Activated gamma-delta T cell treated with Interleukin-2 at 50 U/mL for 16 hours (primary cell): ENCODE measurements around the gene SUCNR1.
A peak's percentile ranks its signal among the peaks of the same experiment; 100 is the strongest.
"Not testable (repeated sequence)": the region's sequence is repeated elsewhere in the genome, so short reads cannot be mapped to it uniquely, and the experiment has no call there.

Experiments used
- DNase-seq: peaks from one replicate; pipeline ENCODE4 v3.0.0-alpha.2; 2020

The SUCNR1 gene

GRCh38 chr3:151873398-151873797, at the start of gene SUCNR1:
SUCNR1 (plus strand) TSS chr3:151873643; CDS start chr3:151879893, 6,250 bp downstream.
- DNase-seq, result no peak

- DNase-seq, result no peak
Observed at GRCh38 chr3:151827816-151828215, 45.6 kb upstream of the SUCNR1 start.

- DNase-seq, result no peak
Observed at GRCh38 chr3:151835751-151836525, 37.5 kb upstream of the SUCNR1 start.

GRCh38 chr3:151837057-151837456, 36.4 kb upstream of the SUCNR1 start:
- DNase-seq, result no peak

- DNase-seq, result peak; percentile 37
Observed at GRCh38 chr3:151838574-151839312, 34.7 kb upstream of the SUCNR1 start.

- DNase-seq, result no peak
Observed at GRCh38 chr3:151839313-151839631, 34.2 kb upstream of the SUCNR1 start.

GRCh38 chr3:151841801-151842200, 31.6 kb upstream of the SUCNR1 start:
- DNase-seq, result no peak

- DNase-seq, result no peak
Observed at GRCh38 chr3:151843275-151843674, 30.2 kb upstream of the SUCNR1 start.

GRCh38 chr3:151845306-151845905, 28.0 kb upstream of the SUCNR1 start:
- DNase-seq, result no peak

GRCh38 chr3:151850065-151850464, 23.4 kb upstream of the SUCNR1 start:
- DNase-seq, result not testable (repeated sequence)

GRCh38 chr3:151852074-151852811, 21.2 kb upstream of the SUCNR1 start:
- DNase-seq, result no peak

GRCh38 chr3:151856118-151856517, 17.3 kb upstream of the SUCNR1 start:
- DNase-seq, result no peak

GRCh38 chr3:151856641-151857040, 16.8 kb upstream of the SUCNR1 start:
- no peak for DNase-seq

GRCh38 chr3:151859233-151859673, 14.2 kb upstream of the SUCNR1 start:
- DNase-seq, result no peak

GRCh38 chr3:151859905-151860304, 13.5 kb upstream of the SUCNR1 start:
- DNase-seq, result no peak

GRCh38 chr3:151863611-151864010, 9.8 kb upstream of the SUCNR1 start:
- no peak for DNase-seq

GRCh38 chr3:151864423-151865101, 8.9 kb upstream of the SUCNR1 start:
- DNase-seq, result no peak

- no peak for DNase-seq
Observed at GRCh38 chr3:151866711-151867410, 6.6 kb upstream of the SUCNR1 start.

- no peak for DNase-seq
Observed at GRCh38 chr3:151867666-151868065, 5.8 kb upstream of the SUCNR1 start.

- no peak for DNase-seq
Observed at GRCh38 chr3:151869181-151869580, 4.3 kb upstream of the SUCNR1 start.

GRCh38 chr3:151871639-151872468, 1.6 kb upstream of the SUCNR1 start:
- no peak for DNase-seq
